Posterior cingulate gyrus (tissue), 11 donors: ENCODE data around the gene PA2G4.
"Not testable (repeated sequence)": the region's sequence is repeated elsewhere in the genome, so short reads cannot be mapped to it uniquely, and the experiment has no call there.

Source experiments
- DNase-seq, 10 donors: peaks; one replicate each; pipeline versions ENCODE4 v3.0.0 to v3.0.0-alpha.2; 2020 to 2021; ENCODE audit warnings: mixed read lengths in 3 of 10
- intact Hi-C: fragments of 100-400 bp; cut with DNase I; formaldehyde crosslinking; loops from one replicate; pipeline ENCODE4 v1.15.1; 2023

PA2G4 gene

DNA sequence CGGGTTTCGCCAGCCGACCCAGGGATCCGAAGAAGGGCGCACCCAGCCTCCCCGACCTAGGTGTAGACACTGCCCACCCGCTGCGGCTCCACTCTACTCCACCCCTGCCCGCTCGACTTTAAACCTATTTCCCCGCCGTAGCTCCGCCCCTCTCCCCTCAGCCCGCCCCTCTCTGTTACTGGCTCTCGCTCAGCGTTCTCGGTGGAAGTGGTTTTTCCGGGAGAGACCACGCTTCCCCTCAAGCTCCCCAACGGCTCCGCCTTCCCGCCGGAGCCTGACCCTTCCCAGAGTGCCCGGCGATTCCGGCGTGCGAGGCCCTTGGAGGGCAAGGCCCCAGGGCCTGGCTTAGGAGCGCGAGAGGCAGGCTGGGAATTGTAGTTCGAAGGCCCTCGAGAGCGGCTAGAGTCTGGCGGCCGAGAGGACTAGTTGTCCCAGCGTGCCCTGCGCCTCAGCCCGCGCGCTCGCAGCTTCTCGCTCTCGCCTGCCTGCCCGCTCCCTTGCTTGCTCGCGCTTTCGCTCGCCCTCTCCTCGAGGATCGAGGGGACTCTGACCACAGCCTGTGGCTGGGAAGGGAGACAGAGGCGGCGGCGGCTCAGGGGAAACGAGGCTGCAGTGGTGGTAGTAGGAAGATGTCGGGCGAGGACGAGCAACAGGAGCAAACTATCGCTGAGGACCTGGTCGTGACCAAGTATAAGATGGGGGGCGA is at the start of gene PA2G4:
Gene PA2G4 (plus strand): TSS at position 451 of the 706 bp plus-strand sequence. CDS start 179 bp downstream, at position 630.
- intact Hi-C loops = loop anchor here (5.0 kb wide), 1 partner anchor 57 kb away; no protein-coding TSS in a partner anchor
- DNase-seq = peak; percentile 93 to 100 (median 98)

DNA sequence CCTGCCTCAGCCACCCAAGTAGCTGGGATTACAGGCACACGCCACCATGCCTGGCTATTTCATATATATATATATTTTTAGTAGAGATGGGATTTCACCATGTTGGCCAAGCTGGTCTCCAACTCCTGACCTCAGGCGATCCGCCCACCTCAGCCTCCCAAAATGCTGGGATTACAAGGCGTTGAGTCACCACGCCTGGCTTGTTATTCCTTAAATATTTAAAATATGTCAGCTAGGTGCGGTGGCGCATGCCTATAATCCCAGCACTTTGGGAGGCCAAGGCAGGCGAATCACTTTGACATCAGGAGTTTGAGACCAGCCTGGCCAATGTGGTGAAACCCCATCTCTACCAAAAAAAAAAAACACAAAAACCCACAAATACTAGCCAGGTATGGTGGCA is 44.4 kb upstream of the PA2G4 start:
- intact Hi-C loops, DNase-seq: not testable (repeated sequence)

- intact Hi-C loops = no loop called here
- no peak for DNase-seq
These were observed 42.4 kb upstream of the PA2G4 start for GRCh38 chr12:56061982-56062381.

GRCh38 chr12:56062996-56063395 is 41.4 kb upstream of the PA2G4 start:
- intact Hi-C loops = no loop called here

GRCh38 chr12:56071648-56072047 is 32.7 kb upstream of the PA2G4 start:
- DNase-seq = peak in 1 of 10 donors; percentile 20
- intact Hi-C loops = no loop called here

More at GRCh38 chr12:56062996-56063395, 41.4 kb upstream of the PA2G4 start:
- DNase-seq = no peak

GRCh38 chr12:56074396-56074795 is 30.0 kb upstream of the PA2G4 start:
- peak in 1 of 10 donors; percentile 1 for DNase-seq
- intact Hi-C loops = no loop called here

GRCh38 chr12:56077966-56078365 is 26.4 kb upstream of the PA2G4 start:
- peak in 1 of 10 donors; percentile 14 for DNase-seq
- intact Hi-C loops = not testable (repeated sequence)

- DNase-seq = no peak
- intact Hi-C loops = no loop called here
These were observed 25.9 kb upstream of the PA2G4 start for GRCh38 chr12:56078427-56078826.

DNA sequence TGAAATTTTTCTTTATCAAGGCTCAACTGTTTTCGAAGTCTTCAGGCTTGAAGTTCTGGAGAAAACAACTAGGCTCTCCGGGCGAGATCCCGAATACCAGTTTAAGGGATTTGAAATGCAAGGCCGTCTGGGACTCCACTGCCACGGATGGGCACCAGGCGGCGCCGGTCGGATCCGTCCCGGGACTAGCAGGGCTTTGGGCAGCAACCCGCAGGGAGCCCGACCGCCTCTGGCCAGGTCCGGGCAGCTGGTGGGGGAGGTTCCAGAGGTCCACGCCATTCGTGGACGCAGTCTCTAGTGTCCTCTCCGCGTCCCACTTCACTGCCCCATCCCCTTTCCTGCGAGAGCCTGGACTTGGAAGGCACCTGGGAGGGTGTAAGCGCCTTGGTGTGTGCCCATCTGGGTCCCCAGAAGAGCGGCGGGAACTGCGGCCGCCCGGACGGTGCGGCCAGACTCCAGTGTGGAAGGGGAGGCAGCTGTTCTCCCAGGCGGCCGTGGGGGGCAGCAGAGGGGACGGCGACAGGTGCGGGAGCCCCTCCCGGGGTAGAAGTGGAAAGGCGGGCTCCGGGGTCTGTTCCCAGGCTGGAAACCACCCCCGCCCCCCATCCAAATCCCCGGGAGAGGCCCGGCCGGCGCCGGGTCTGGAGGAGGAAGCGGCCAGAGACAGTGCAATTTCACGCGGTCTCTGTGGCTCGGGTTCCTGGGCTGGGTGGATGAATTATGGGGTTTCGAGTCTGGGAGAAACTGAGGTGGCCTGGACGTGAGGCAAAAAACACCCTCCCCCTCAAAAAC is 25.2 kb upstream of the PA2G4 start:
- intact Hi-C loops = no loop called here
- peak; percentile 73 to 97 (median 84) for DNase-seq

DNA sequence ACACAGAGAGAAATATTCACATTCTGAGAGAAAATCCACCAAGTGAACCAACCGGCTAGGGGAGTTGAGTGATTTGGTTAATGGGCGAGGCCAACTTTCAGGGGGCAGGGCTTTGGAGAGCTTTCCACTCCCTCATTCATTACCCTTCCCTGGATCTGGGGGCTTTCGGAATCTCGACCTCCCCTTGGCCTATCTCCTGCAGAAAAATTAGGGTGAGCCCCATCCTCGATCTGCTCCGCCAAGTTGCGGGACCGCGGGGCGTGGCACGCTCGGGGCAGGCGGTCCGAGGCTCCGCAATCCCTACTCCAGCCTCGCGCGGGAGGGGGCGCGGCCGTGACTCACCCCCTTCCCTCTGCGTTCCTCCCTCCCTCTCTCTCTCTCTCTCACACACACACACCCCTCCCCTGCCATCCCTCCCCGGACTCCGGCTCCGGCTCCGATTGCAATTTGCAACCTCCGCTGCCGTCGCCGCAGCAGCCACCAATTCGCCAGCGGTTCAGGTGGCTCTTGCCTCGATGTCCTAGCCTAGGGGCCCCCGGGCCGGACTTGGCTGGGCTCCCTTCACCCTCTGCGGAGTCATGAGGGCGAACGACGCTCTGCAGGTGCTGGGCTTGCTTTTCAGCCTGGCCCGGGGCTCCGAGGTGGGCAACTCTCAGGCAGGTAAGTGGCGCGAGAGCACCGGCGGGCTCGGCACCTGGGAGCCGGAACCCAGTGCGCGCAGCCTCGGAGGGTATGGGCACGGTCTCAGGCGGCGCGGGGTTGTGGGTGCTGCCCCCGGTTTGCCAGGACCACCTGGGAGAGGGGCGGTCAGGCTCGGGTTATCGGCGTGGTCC is 24.4 kb upstream of the PA2G4 start, which contains the start of gene ERBB3:
Gene ERBB3 (plus strand): TSS at position 443 of the 833 bp plus-strand sequence. CDS start 136 bp downstream, at position 579.
- DNase-seq = peak; percentile 53 to 96 (median 76)
- intact Hi-C loops = loop anchor here (5.0 kb wide), 2 partner anchors 37 to 38 kb away; partner anchors contain the start of genes RPL41, RPS26 and ZC3H10

GRCh38 chr12:56080556-56081138 is 23.7 kb upstream of the PA2G4 start:
- peak in 1 of 10 donors; percentile 17 for DNase-seq
- intact Hi-C loops = loop anchor here (5.0 kb wide), 2 partner anchors 37 to 38 kb away; partner anchors contain the start of genes RPL41, RPS26 and ZC3H10

DNA sequence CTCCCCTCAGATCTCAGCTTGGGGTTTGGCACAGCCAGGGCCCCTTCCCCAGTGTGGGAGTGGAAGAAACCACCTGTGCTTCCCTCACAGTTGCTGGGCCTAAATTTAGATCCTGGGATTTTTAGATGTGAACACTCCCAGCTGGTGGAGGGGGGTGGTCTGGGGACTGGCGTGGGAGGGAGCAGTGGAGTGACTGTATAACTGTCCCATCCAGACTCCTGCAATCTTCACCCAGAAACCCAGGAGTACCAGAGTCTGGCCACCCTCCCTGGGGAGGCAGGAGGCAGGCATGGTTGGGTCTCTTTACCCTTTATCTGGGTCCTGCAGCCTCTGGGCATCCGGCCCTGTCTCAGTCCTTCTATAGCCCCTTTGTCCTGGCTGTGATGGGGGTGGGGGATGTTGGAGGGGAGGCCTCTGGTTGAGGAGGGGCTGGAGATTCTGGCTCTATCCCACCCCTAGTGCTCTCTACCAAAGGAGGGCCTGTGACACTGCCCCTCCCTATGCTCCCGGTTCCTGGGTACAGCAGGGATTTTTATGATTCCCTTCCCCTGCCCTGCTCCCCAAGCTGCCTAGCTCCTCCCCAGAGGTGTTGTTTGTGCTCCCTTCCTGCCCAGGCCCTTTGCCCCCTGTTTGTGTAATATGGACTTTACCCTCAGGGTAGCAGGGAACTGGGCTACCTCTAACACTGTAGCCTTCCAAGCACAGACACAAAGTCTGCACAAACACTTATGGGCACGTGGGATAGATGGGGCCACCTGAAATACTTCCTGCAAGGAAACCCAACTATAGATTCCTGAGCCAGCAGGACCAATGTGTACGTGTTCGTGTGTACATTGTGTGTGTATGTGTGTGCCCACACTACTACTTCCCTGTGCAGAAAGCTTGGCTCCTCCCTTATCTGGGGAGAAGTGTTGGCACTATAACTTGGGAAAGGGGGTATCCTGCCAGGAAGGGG is 22.7 kb upstream of the PA2G4 start:
- intact Hi-C loops = loop anchor here (5.0 kb wide), 2 partner anchors 36 to 39 kb away; partner anchors contain the start of genes RPL41, RPS26 and ZC3H10
- peak in 9 of 10 donors; percentile 38 to 93 (median 56) for DNase-seq

DNA sequence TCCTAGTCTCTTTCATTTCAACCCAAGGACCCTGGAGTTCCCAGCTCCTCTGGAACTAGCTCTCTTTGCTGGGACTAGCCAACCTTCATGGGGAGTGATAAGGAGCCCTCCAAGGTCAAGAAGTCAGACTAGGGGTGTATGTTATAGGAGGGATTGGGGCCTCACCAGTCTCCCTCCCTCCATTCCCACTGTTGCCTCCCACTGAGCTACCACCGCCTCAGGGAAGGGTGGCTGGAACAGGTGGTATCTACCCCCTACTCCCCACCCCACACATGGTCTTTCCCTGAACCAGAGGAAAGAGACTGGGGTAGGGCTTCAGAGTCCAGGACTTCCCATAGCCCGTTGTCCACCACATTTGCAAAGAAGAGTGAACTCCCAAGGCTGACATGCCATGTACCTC is 22.0 kb upstream of the PA2G4 start:
- intact Hi-C loops = loop anchor here (5.0 kb wide), 2 partner anchors 35 to 40 kb away; partner anchors contain the start of genes RPL41, RPS26 and ZC3H10
- DNase-seq = peak in 2 of 10 donors; percentile 16 to 19

GRCh38 chr12:56082967-56083366 is 21.4 kb upstream of the PA2G4 start:
- DNase-seq = peak; percentile 71 to 98 (median 84)

GRCh38 chr12:56084958-56085543 is 19.3 kb upstream of the PA2G4 start:
- DNase-seq = peak in 2 of 10 donors; percentile 21 to 79

More at GRCh38 chr12:56082967-56083366, 21.4 kb upstream of the PA2G4 start:
- intact Hi-C loops = loop anchor here (5.0 kb wide), 2 partner anchors 34 to 41 kb away; partner anchors contain the start of genes RPL41, RPS26 and ZC3H10

GRCh38 chr12:56086096-56086495 is 18.3 kb upstream of the PA2G4 start:
- DNase-seq = no peak
- intact Hi-C loops = no loop called here

More at GRCh38 chr12:56084958-56085543, 19.3 kb upstream of the PA2G4 start:
- intact Hi-C loops = loop anchor here (5.0 kb wide), 2 partner anchors 32 to 43 kb away; partner anchors contain the start of genes RPL41, RPS26 and ZC3H10

DNA sequence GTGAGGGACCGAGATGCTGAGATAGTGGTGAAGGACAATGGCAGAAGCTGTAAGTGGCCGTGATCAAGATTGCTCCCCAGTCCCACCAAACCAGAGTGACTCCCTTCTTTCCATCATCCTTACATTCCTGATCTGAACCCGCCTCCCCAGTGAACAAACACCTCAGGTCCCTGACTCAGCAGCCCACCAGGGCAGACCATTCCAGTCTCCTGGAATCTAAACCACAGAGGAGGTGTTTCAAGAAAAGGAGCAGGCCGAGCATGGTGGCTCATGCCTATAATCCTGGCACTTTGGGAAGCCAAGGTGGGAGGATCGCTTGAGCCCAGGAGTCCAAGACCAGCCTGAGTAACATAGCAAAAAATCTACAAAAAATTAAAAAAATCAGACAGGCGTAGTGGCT is 17.8 kb upstream of the PA2G4 start:
- no peak for DNase-seq
- intact Hi-C loops = no loop called here

DNA sequence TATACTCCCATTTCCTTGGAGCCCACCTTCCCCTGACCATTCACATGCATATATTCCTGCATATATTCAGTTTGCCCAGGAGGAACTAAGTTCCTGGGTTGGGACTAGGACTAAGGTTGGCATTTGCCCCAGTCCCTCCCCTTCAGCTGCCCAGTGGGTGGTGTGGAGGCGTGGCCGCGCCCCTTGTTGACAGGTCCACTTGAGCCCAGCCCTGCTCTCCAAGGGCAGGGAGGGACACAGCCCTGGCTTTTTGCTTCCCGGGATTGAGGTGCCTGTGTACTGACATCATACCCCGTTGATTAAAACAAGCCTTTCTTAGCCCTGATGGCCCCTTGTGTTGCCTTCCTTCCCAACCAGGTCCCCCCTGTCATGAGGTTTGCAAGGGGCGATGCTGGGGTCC is 17.1 kb upstream of the PA2G4 start:
- intact Hi-C loops = no loop called here
- peak in 3 of 10 donors; percentile 28 to 86 (median 58) for DNase-seq
